Calu3 (cell line): ENCODE results near the gene HSD17B3. TPM values are rescaled to one million over a fixed set of nuclear protein-coding genes. Genes with fewer than 3 reads are reported as not detected.

Experiments
- BruUV-seq: library from RNA; stranded (reverse); fragments of 400-500 nt; replicated peaks from 2 replicates; lab custom pipeline; 2021; lab: Mats Ljungman, UMichigan
- CTCF ChIA-PET: fragments of 300-600 bp; sonication (Branson Sonifier 250); formaldehyde crosslinking; loops from one replicate; lab custom pipeline; 2022; ENCODE audit warnings: antibody characterized with exemption; lab: Charles Lee
- DNase-seq: peaks from one replicate; pipeline ENCODE4 v3.0.0; 2022
- H3K27ac Mint-ChIP-seq: one replicate; pipeline ENCODE4 v1.8.0; 2022; ENCODE audit warnings: mixed read lengths; ENCODE audit not compliant: unreplicated experiment
- H3K27me3 Mint-ChIP-seq: one replicate; pipeline ENCODE4 v1.8.0; 2022; ENCODE audit warnings: mixed read lengths; ENCODE audit not compliant: unreplicated experiment
- H3K36me3 Mint-ChIP-seq: one replicate; pipeline ENCODE4 v1.8.0; 2022; ENCODE audit warnings: mild to moderate bottlenecking, moderate library complexity, mixed read lengths; ENCODE audit not compliant: insufficient read depth, unreplicated experiment
- H3K4me1 Mint-ChIP-seq: one replicate; pipeline ENCODE4 v1.8.0; 2022; ENCODE audit warnings: mild to moderate bottlenecking, low read depth, mixed read lengths; ENCODE audit not compliant: unreplicated experiment
- H3K4me3 Mint-ChIP-seq: one replicate; pipeline ENCODE4 v1.8.0; 2022; ENCODE audit warnings: mild to moderate bottlenecking, low read depth, moderate library complexity, mixed read lengths; ENCODE audit not compliant: unreplicated experiment
- H3K9me3 Mint-ChIP-seq: one replicate; pipeline ENCODE4 v1.8.0; 2022; ENCODE audit warnings: low read depth, mixed read lengths; ENCODE audit not compliant: unreplicated experiment
- CTCF ChIP-seq: fragments of 200-600 bp; IDR thresholded peaks from one replicate; pipeline ENCODE4 v1.8.0; 2022; ENCODE audit warnings: antibody characterized with exemption; ENCODE audit not compliant: unreplicated experiment
- intact Hi-C: fragments of 100-400 bp; cut with micrococcal nuclease; formaldehyde crosslinking; loops from one replicate; pipeline ENCODE4 v1.10.0; 2022; ENCODE audit not compliant: unreplicated experiment
- total RNA-seq: library from RNA; stranded (reverse); gene quantifications from 2 replicates; pipeline ENCODE4 v1.2.3, GENCODE V29; 2022

Gene HSD17B3
- total RNA-seq, 1 experiment from 2014 or later: 1.2 TPM

- no peak for DNase-seq
- no peak overlapping the region for H3K27ac Mint-ChIP-seq
- H3K36me3 Mint-ChIP-seq: no peaks in the 10 kb centered on the region
- H3K27me3 Mint-ChIP-seq: no peaks in the 10 kb centered on the region
- BruUV-seq: no TSS peak
- CTCF ChIA-PET: no interaction called here
- TF ChIP-seq CTCF: no peak
- H3K4me3 Mint-ChIP-seq: no peak overlapping the region
- intact Hi-C loops: no loop called here
- H3K9me3 Mint-ChIP-seq: peaks cover 6% of the 10 kb centered on the region
- H3K4me1 Mint-ChIP-seq: no peaks in the 10 kb centered on the region
Measured at GRCh38 chr9:96274939-96275338, 27.0 kb downstream of the HSD17B3 start.

- no peak for DNase-seq
- Mint-ChIP-seq H3K4me3 (no peak overlapping the region), H3K9me3 (peaks cover 6% of the 10 kb centered on the region), H3K36me3 (no peaks in the 10 kb centered on the region), H3K27me3 (no peaks in the 10 kb centered on the region), H3K4me1 (no peaks in the 10 kb centered on the region), H3K27ac (no peak overlapping the region)
- BruUV-seq: no TSS peak
- no peak for TF ChIP-seq CTCF
- CTCF ChIA-PET: no interaction called here
- intact Hi-C loops: no loop called here
Measured at GRCh38 chr9:96270236-96270744, 31.7 kb downstream of the HSD17B3 start.

GRCh38 chr9:96258967-96259366, 43.0 kb downstream of the HSD17B3 start:
- intact Hi-C loops: no loop called here
- Mint-ChIP-seq H3K4me3 (no peak overlapping the region), H3K27me3 (no peaks in the 10 kb centered on the region), H3K9me3 (no peaks in the 10 kb centered on the region), H3K27ac (no peak overlapping the region), H3K4me1 (no peaks in the 10 kb centered on the region), H3K36me3 (no peaks in the 10 kb centered on the region)
- CTCF ChIA-PET: interaction anchor here (0.6 kb wide), 1 partner anchor 41 kb away, joined by 3 read pairs; no protein-coding TSS in a partner anchor
- TF ChIP-seq CTCF: no peak
- no peak for DNase-seq
- no TSS peak for BruUV-seq

- CTCF ChIA-PET: interaction anchor here (0.7 kb wide), 1 partner anchor 53 kb away, joined by 3 read pairs; no protein-coding TSS in a partner anchor
- no peak overlapping the region for H3K4me3 Mint-ChIP-seq
- H3K9me3 Mint-ChIP-seq: no peaks in the 10 kb centered on the region
- no peak overlapping the region for H3K27ac Mint-ChIP-seq
- BruUV-seq: no TSS peak
- intact Hi-C loops: no loop called here
- no peak for DNase-seq
- H3K4me1 Mint-ChIP-seq: no peaks in the 10 kb centered on the region
- no peaks in the 10 kb centered on the region for H3K36me3 Mint-ChIP-seq
- no peaks in the 10 kb centered on the region for H3K27me3 Mint-ChIP-seq
- TF ChIP-seq CTCF: no peak
Measured at GRCh38 chr9:96256800-96257199, 45.2 kb downstream of the HSD17B3 start.
